ENCODE results near the gene RASA2. TPM values are rescaled to one million over a fixed set of nuclear protein-coding genes. Genes with fewer than 3 reads are reported as not detected.

The RASA2 gene
- total and polyA plus RNA-seq, 2 of the 8 experiments (the other 6 are each of a cell fraction or from before 2014, with no cell fraction given): 3.5 to 15.9 TPM

GRCh38 chr3:141456301-141456625 lies 30.6 kb upstream of the RASA2 start:
- Histone ChIP-seq H2BK15ac (ENCODE audit: low read length) (no peak overlapping the region), H3K14ac (ENCODE audit: insufficient read length) (no peak overlapping the region), H3K36me3 (ENCODE audit: control insufficient read depth in 2 of 4, insufficient read depth in 4 of 4, low read length in 3 of 4) (no peaks in the 10 kb centered on the region), H3K18ac (ENCODE audit: extremely low read depth, low read length) (no peak overlapping the region), H2AK5ac (ENCODE audit: low read depth, low read length) (no peak overlapping the region), H3K79me2 (ENCODE audit: control insufficient read depth in 1 of 2, insufficient read depth in 2 of 2, low read length in 2 of 2) (no peaks in the 10 kb centered on the region), H3K4me2 (ENCODE audit: insufficient read depth in 1 of 2, low read depth in 2 of 2, low read length in 2 of 2) (no peak overlapping the region), H3K79me1 (ENCODE audit: low read depth, low read length) (no peaks in the 10 kb centered on the region), H4K8ac (ENCODE audit: extremely low read depth, insufficient read depth, low read length) (no peak overlapping the region), H2BK12ac (ENCODE audit: low read depth, low read length) (no peak overlapping the region), H3K9ac (replicated peaks in 1 of 4; ENCODE audit: extremely low read depth in 1 of 4, low read depth in 3 of 4, low read length in 3 of 4) (no peak overlapping the region), H3K4me1 (replicated peaks in 1 of 4; ENCODE audit: control insufficient read depth in 3 of 4, insufficient read depth in 4 of 4, low read length in 3 of 4) (peaks cover 0 to 3% (median 0%) of the 10 kb centered on the region in 4 experiments; a peak in 3 of 7 replicates), H4K5ac (ENCODE audit: insufficient read length, low read depth, low read length) (no peak overlapping the region), H2BK5ac (ENCODE audit: low read depth, low read length) (no peak overlapping the region), H3K23me2 (ENCODE audit: low read depth, low read length) (no peaks in the 10 kb centered on the region), H3K23ac (ENCODE audit: insufficient read length) (no peak overlapping the region), H3K27ac (ENCODE audit: low read depth, low read length) (no peak overlapping the region), H4K20me1 (replicated peaks in 1 of 2; ENCODE audit: control insufficient read depth in 1 of 2, insufficient read depth in 2 of 2, low read length in 2 of 2) (no peaks in the 10 kb centered on the region), H2BK20ac (ENCODE audit: low read length) (no peak overlapping the region), H2AFZ (ENCODE audit: low read length) (no peak overlapping the region), H3K56ac (replicated peaks; ENCODE audit: insufficient read length, low read depth, low read length) (no peak overlapping the region), H2BK120ac (replicated peaks; ENCODE audit: low read depth, low read length) (no peak overlapping the region), H3K4ac (replicated peaks; ENCODE audit: insufficient read length, low read depth, low read length) (no peak overlapping the region), H3K27me3 (replicated peaks in 1 of 4; ENCODE audit: control insufficient read depth in 3 of 4, extremely low read depth in 1 of 4, insufficient read depth in 3 of 4, low read length in 3 of 4) (no peaks in the 10 kb centered on the region), H3K9me3 (ENCODE audit: insufficient read depth in 2 of 2, low read depth in 1 of 2, low read length in 1 of 2) (no peaks in the 10 kb centered on the region), H4K91ac (replicated peaks; ENCODE audit: insufficient read length, low read length) (no peak overlapping the region), H3K4me3 (ENCODE audit: extremely low read depth in 1 of 4, insufficient read depth in 2 of 4, low read depth in 3 of 4, low read length in 4 of 4) (no peak overlapping the region)
- no peak for TF ChIP-seq SUZ12 (IDR thresholded peaks at IDR 0.05; ENCODE audit: low read length)
- POLR2A ChIA-PET (ENCODE audit: partially characterized antibody): no interaction called here
- DNase-seq (ENCODE audit: low read depth in 1 of 2, low spot score in 2 of 2) (no peak), FAIRE-seq (no peak)
- WGBS, 2 experiments (ENCODE audit: extremely low coverage in 1 of 2, insufficient coverage in 1 of 2, insufficient read length in 1 of 2, insufficient replicate concordance in 2 of 2, low coverage in 1 of 2, low lambda C conversion rate in 2 of 2, missing lambda C conversion rate in 1 of 2): 92% methylated on average over 11 of the region's 11 CpGs; no CpG with 5 or more reads in 1 of the 2 experiments
- CTCF ChIA-PET (ENCODE audit: partially characterized antibody): interaction anchor here (0.8 to 12.5 kb wide), 15 partner anchors 9 to 909 kb away, joined by 3 to 349 read pairs (median 5); no protein-coding TSS in a partner anchor

Measured in H1 (cell line).